Left cardiac atrium (tissue), 4 donors: ENCODE results near the gene FAM168A. TPM values are rescaled to one million over a fixed set of nuclear protein-coding genes. Genes with fewer than 3 reads are reported as not detected.
A peak's percentile ranks its signal among the peaks of the same experiment; 100 is the strongest.

Experiments used
- ATAC-seq, 2 donors: fragments of 200-7000 bp; cut with Tn5 transposase; one replicate each; pipeline ENCODE4 v1.9.1; 2020; ENCODE audit warnings: mild to moderate bottlenecking in 2 of 2, moderate library complexity in 2 of 2
- DNase-seq: peaks from one replicate; pipeline ENCODE4 v3.0.0-alpha.2; 2020
- intact Hi-C, 2 donors: fragments of 100-400 bp; cut with DNase I; formaldehyde crosslinking; loops; one replicate each; pipeline versions ENCODE4 v1.14.1 to v1.15.1; 2022 to 2023
- total RNA-seq, 2 donors: library from RNA; stranded (reverse); fragmentation: NEBNext Ultra II Directional; extraction: Animal tissue kit (Norgen Biotek cat#: 25700); gene quantifications; one replicate each; pipeline ENCODE4 v1.2.1, GENCODE V29; 2021
- donor health status: DM: no; HTN: yes; CAD: no.
- donor health status: DM: no; HTN: yes; CAD: no; lungs with severe emphysema.
- donor health status: DM: yes; HTN: yes; CAD: no.
- donor health status: Dilated cardiomyopathy.

The FAM168A gene
- total RNA-seq, 2 donors from 2014 or later, result 31.5 to 35.2 TPM

GRCh38 chr11:73389134-73389525, 208.8 kb downstream of the FAM168A start:
- DNase-seq (no peak), ATAC-seq (no peak)
- intact Hi-C loops, result no loop called here

- intact Hi-C loops, result no loop called here
- peak; percentile 51 to 73 for ATAC-seq
- DNase-seq, result peak; percentile 64
These were observed 209.4 kb downstream of the FAM168A start for GRCh38 chr11:73388265-73389133.

- intact Hi-C loops, result no loop called here
- no peak for DNase-seq
- ATAC-seq, result peak in 1 of 2 donors; percentile 3
These were observed 210.2 kb downstream of the FAM168A start for GRCh38 chr11:73387594-73388264.

GRCh38 chr11:73386546-73386945, 211.4 kb downstream of the FAM168A start:
- DNase-seq (no peak), ATAC-seq (no peak)
- intact Hi-C loops, result no loop called here

- DNase-seq (no peak), ATAC-seq (peak in 1 of 2 donors; percentile 41)
- intact Hi-C loops, result no loop called here
These were observed 211.9 kb downstream of the FAM168A start for GRCh38 chr11:73386016-73386415.

GRCh38 chr11:73384872-73385689, 212.8 kb downstream of the FAM168A start:
- intact Hi-C loops, result no loop called here
- ATAC-seq, result peak; percentile 46 to 55
- DNase-seq, result peak; percentile 67

GRCh38 chr11:73384531-73384871, 213.4 kb downstream of the FAM168A start:
- DNase-seq, result no peak
- ATAC-seq, result no peak
- intact Hi-C loops, result no loop called here

- intact Hi-C loops, result no loop called here
- no peak for ATAC-seq
- no peak for DNase-seq
These were observed 213.8 kb downstream of the FAM168A start for GRCh38 chr11:73384125-73384441.

- ATAC-seq (no peak), DNase-seq (no peak)
- intact Hi-C loops, result no loop called here
These were observed 214.4 kb downstream of the FAM168A start for GRCh38 chr11:73383249-73384124.

GRCh38 chr11:73382747-73383146, 215.2 kb downstream of the FAM168A start:
- DNase-seq (no peak), ATAC-seq (no peak)
- intact Hi-C loops, result no loop called here

- DNase-seq, result no peak
- no peak for ATAC-seq
- intact Hi-C loops, result no loop called here
These were observed 215.7 kb downstream of the FAM168A start for GRCh38 chr11:73382183-73382582.

GRCh38 chr11:73381589-73381988, 216.3 kb downstream of the FAM168A start:
- ATAC-seq, result no peak
- intact Hi-C loops, result no loop called here
- DNase-seq, result no peak

- intact Hi-C loops, result no loop called here
- no peak for DNase-seq
- no peak for ATAC-seq
These were observed 217.0 kb downstream of the FAM168A start for GRCh38 chr11:73380897-73381410.

- ATAC-seq (no peak), DNase-seq (no peak)
- intact Hi-C loops, result no loop called here
These were observed 217.6 kb downstream of the FAM168A start for GRCh38 chr11:73380331-73380730.

- no peak for ATAC-seq
- DNase-seq, result no peak
These were observed 218.6 kb downstream of the FAM168A start for GRCh38 chr11:73379189-73379880.

GRCh38 chr11:73376803-73377629, 220.9 kb downstream of the FAM168A start:
- DNase-seq (peak; percentile 67), ATAC-seq (peak; percentile 33 to 35)
- intact Hi-C loops, result no loop called here

More at GRCh38 chr11:73379189-73379880, 218.6 kb downstream of the FAM168A start:
- intact Hi-C loops, result no loop called here

GRCh38 chr11:73376160-73376802, 221.6 kb downstream of the FAM168A start, which contains the start of gene RELT:
TSS of gene RELT (plus strand) at chr11:73376399. CDS start at chr11:73389137, 12,738 bp downstream.
- DNase-seq (peak; percentile 91), ATAC-seq (peak; percentile 94 to 95)
- intact Hi-C loops, result no loop called here
